Coronary artery (tissue), 2 donors: ENCODE measurements around the gene HVCN1.

ENCODE experiments used
- DNase-seq: peaks from one replicate; pipeline ENCODE4 v3.0.0-alpha.2; 2017; ENCODE audit warnings: low spot score
- H3K27ac ChIP-seq, 2 donors: fragments of 200-600 bp; sonication (generic); one replicate each; pipeline ENCODE4 v1.5.1; 2016 to 2019
- H3K4me3 ChIP-seq: fragments of 200-600 bp; sonication (generic); 2 replicates; pipeline ENCODE4 v1.5.1; 2016; ENCODE audit warnings: mild to moderate bottlenecking, moderate library complexity
- TF ChIP-seq, protein P1 (sequence below): fragments of 200-600 bp; sonication (generic); IDR thresholded peaks from one replicate; pipeline ENCODE4 v1.5.1; 2019; ENCODE audit warnings: antibody characterized with exemption

Gene HVCN1

DNA sequence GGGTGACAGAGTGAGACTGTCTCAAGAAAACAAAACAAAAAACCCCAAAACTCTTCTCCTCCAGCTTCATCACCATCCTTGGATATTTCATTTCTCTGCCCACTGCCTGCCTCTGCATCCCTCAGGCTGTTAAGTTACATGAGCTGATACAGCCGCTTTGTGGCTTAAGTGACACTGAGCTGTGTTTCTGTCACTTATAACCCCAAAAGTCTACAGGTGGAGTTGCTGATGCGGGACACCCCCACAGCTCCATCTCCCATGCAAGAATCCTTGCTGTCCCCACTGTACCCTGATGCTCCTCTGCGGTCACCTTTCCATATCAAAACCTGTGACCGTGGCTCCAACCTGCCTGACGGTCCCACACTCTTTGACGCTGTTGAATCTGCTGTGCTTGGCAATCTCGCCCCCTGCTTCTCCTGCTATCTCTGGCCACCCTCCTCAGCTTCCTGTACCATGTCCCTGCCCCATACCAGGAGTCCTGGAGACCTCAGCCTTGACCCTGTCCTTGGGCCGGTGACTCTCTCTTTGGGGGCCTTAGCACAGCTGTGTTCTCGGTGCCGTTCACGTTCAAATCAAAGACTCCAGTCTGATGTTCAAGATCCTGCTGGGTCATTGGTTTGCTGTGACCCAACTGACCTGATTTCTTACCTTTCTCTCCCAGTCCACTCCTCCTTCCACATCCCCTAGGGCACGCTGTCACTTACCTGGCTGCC is 20.3 kb downstream of the HVCN1 start:
- no peak overlapping the region for H3K4me3 ChIP-seq
- TF ChIP-seq, protein P1, sequence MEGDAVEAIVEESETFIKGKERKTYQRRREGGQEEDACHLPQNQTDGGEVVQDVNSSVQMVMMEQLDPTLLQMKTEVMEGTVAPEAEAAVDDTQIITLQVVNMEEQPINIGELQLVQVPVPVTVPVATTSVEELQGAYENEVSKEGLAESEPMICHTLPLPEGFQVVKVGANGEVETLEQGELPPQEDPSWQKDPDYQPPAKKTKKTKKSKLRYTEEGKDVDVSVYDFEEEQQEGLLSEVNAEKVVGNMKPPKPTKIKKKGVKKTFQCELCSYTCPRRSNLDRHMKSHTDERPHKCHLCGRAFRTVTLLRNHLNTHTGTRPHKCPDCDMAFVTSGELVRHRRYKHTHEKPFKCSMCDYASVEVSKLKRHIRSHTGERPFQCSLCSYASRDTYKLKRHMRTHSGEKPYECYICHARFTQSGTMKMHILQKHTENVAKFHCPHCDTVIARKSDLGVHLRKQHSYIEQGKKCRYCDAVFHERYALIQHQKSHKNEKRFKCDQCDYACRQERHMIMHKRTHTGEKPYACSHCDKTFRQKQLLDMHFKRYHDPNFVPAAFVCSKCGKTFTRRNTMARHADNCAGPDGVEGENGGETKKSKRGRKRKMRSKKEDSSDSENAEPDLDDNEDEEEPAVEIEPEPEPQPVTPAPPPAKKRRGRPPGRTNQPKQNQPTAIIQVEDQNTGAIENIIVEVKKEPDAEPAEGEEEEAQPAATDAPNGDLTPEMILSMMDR, result no peak
- DNase-seq, result no peak
- no peak overlapping the region for H3K27ac ChIP-seq

DNA sequence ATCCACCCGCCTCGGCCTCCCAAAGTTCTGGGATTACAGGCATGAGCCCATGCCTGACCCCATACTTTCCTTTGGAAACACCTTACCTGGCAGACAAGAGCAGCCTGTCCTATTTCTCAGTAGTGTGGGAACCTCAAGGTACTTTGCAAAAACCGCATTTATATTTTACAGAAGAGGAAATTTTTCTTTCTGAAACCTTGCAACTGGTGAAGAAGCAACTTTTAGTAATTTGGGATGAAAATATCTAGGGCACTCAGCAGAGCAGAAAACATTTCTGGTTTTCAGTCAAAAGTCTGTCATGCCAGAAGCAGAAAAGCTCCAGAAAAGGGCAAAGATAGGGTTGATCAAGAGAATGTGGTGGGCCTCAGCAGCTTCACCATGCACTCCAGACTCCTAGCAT is 21.2 kb downstream of the HVCN1 start:
- Histone ChIP-seq H3K27ac (no peak overlapping the region), H3K4me3 (no peak overlapping the region)
- TF ChIP-seq, protein P1, result no peak
- no peak for DNase-seq

DNA sequence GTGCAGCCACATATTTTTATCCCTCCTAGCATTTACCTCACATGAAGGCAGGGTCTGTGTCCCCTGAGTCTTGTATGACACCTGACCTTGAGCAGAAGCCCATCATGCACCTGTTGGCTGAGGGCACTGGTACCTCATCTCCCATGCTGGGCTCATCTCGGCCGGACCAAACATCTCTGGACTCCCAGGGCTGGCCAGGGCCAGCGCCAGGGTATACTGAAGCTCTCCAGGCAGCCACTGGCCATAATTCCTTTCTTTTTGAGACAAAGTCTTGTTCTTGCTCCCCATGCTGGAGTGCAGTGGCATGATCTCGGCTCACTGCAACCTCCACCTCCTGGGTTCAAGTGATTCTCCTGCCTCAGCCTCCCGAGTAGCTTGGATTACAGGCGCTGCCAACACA is 22.0 kb downstream of the HVCN1 start:
- no peak overlapping the region for H3K27ac ChIP-seq
- TF ChIP-seq, protein P1, result no peak
- no peak for DNase-seq
- no peak overlapping the region for H3K4me3 ChIP-seq

DNA sequence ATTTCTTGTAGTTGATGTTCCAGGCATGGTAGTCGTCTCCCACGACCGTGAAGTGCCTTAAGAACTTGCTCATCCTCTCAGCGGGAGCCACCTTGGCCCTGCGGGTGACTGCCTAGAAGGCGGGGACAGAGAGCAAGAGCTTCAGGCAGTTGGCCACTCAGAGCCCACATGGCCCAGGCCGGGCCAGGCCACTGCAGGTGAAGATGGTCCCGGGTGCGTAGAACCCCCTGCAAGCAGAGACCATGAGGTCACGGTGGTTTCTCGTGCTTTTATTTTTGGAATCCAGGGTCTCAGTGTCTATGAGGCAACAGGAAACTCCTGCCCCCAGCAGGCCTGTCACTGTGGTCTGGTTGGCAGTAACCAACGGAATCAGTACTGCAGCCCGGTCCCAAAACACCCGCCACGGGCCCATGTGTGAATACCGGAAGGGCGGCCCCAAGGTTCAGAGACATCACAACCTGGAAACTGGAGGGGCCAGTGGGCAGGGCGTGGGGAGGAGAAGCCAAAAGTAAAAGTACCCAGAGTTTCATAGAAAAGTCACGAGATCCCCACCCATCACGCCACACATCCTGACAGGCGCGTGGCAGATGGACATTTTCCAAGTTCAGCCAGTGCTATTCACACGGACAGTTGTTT is 27.5 kb downstream of the HVCN1 start:
- no peak overlapping the region for H3K4me3 ChIP-seq

DNA sequence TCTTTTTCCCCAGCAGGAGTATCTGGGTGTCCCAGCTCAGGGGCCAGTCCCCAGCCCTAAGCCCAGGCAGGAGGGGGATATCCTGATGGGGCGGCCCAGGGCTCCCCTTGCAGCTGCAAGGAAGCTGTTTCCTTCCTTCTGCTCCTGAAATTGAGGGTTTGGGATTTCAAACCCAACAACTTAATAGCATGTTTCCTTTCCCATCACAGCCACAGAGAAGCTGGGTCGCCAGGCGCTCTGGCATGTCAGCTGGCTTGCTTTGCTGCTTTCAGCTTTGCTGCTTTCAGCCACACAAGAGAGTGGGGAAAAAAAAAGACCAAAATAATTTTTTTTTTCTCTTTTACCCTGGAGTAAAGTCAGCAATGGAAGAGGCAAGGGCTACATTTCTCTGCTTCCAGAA is 30.0 kb downstream of the HVCN1 start:
- H3K4me3 ChIP-seq, result no peak overlapping the region
- TF ChIP-seq, protein P1, result no peak
- no peak overlapping the region for H3K27ac ChIP-seq
- no peak for DNase-seq

More for the DNA sequence above, 27.5 kb downstream of the HVCN1 start:
- no peak overlapping the region for H3K27ac ChIP-seq
- TF ChIP-seq, protein P1, result no peak
- no peak for DNase-seq

DNA sequence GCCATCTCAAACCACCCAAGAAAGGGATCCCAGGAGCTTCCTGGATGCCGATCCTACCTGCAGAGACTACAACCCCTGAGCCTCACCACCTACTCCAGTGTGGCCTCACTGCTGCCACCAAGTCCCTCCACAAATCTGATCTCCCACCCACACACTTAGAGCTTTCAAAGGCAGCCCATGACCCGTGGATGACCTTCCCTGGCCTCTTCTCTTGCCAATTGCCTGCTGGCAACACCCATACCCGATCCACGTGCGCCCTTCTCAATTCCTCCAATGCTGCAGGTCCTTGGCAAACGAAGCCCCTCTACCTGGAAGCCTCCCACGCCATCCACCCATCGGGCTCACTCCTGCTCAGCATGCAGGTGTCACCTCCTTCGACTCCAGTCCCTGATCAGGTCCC is 30.7 kb downstream of the HVCN1 start:
- no peak for DNase-seq
- Histone ChIP-seq H3K27ac (no peak overlapping the region), H3K4me3 (no peak overlapping the region)
- TF ChIP-seq, protein P1, result no peak

DNA sequence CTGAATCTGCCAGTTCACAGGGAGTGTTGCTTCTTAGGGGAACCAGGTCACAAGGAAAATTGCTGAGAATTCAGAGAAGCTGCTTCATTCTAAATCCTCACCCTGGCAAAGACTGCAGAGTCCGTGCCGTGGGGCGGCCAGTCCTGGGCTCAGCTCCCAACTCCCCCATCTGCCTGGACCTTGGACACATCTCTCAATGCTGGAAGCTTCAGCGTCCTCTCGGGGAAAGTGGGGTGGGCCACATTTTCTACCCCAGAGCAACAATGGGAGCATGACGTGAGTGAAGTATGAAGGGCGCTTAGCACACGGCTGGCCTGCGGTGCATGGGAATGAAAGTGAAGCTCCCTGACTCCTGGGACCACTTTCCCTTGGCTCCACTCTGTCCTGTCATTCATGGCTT is 31.2 kb downstream of the HVCN1 start:
- H3K27ac ChIP-seq, result no peak overlapping the region
- no peak overlapping the region for H3K4me3 ChIP-seq
- TF ChIP-seq, protein P1, result no peak
- DNase-seq, result no peak
